Esophagus squamous epithelium (tissue), 5 donors: ENCODE data around the gene SULT1C2. TPM values are rescaled to one million over a fixed set of nuclear protein-coding genes. Genes with fewer than 3 reads are reported as not detected.

ENCODE experiments used
- DNase-seq: peaks from one replicate; lab custom pipeline; 2025; lab: John Stamatoyannopoulos, UW
- H3K27ac ChIP-seq, 4 donors: fragments of 200-600 bp; sonication (generic); one replicate each; pipeline ENCODE4 v1.5.1; 2016 to 2019; ENCODE audit warnings: mild to moderate bottlenecking in 1 of 4
- H3K27me3 ChIP-seq, 4 donors: fragments of 200-600 bp; sonication (generic); 1 replicate in 3 of 4; 2 replicates in 1 of 4; pipeline versions ENCODE4 v1.5.1 to v1.6.0; 2017 to 2021; ENCODE audit warnings: antibody characterized with exemption in 1 of 4
- H3K36me3 ChIP-seq, 3 donors: fragments of 200-600 bp; sonication (generic); one replicate each; pipeline ENCODE4 v1.5.1; 2016 to 2019
- H3K4me1 ChIP-seq, 3 donors: fragments of 200-600 bp; sonication (generic); one replicate each; pipeline ENCODE4 v1.5.1; 2017 to 2019
- H3K4me3 ChIP-seq, 4 donors: fragments of 200-600 bp; sonication (generic); 1 replicate in 3 of 4; 2 replicates in 1 of 4; pipeline ENCODE4 v1.5.1; 2016 to 2019; ENCODE audit warnings: mild to moderate bottlenecking in 2 of 4, moderate library complexity in 1 of 4
- H3K9me3 ChIP-seq, 3 donors: fragments of 200-600 bp; sonication (generic); one replicate each; pipeline ENCODE4 v1.5.1; 2016 to 2019
- CTCF ChIP-seq, 6 experiments: fragments of 450-650 bp in 4 of 6; fragments of 200-600 bp in 2 of 6; sonication (generic) in 2 of 6; IDR thresholded peaks; one replicate each; pipeline ENCODE4 v1.5.1; 2016 to 2019; ENCODE audit warnings: antibody characterized with exemption in 6 of 6, mild to moderate bottlenecking in 4 of 6, moderate library complexity in 4 of 6
- POLR2A ChIP-seq, 4 donors: fragments of 450-650 bp; IDR thresholded peaks; one replicate each; pipeline ENCODE4 v1.6.1; 2017; ENCODE audit warnings: antibody characterized with exemption in 4 of 4, mild to moderate bottlenecking in 4 of 4, moderate library complexity in 3 of 4
- WGBS, 2 donors: methylation state at CpG; one replicate each; pipeline ENCODE4 v1.1.5; 2018; 5-methylcytosine and 5-hydroxymethylcytosine counted together
- intact Hi-C: fragments of 100-400 bp; cut with DNase I; formaldehyde crosslinking; loops from one replicate; pipeline ENCODE4 v1.15.0; 2022
- total RNA-seq, 4 donors: library from RNA; depleted of rRNA; stranded (reverse); fragments of >200 nt; gene quantifications; one replicate each; pipeline ENCODE4 v1.1.0, GENCODE V29; 2016
- donor health status: DM: yes; HTN: yes; CAD: no.

The SULT1C2 gene
- total RNA-seq, 4 donors from 2014 or later: 0.57 TPM; not detected in 3

- no peaks in the 10 kb centered on the region for H3K27me3 ChIP-seq
- H3K27ac ChIP-seq: no peak overlapping the region
- H3K4me1 ChIP-seq: no peaks in the 10 kb centered on the region
- intact Hi-C loops: no loop called here
- TF ChIP-seq CTCF (IDR thresholded peaks at IDR 0.05) (no peak), POLR2A (IDR thresholded peaks at IDR 0.05) (no peak)
- no peaks in the 10 kb centered on the region for H3K36me3 ChIP-seq
- H3K9me3 ChIP-seq: no peaks in the 10 kb centered on the region
- 43 to 57% methylated on average over 3 of the region's 3 CpGs for WGBS, 2 donors
- DNase-seq: no peak
- no peak overlapping the region for H3K4me3 ChIP-seq
These were observed 59.1 kb downstream of the SULT1C2 start for GRCh38 chr2:108347786-108348185.

GRCh38 chr2:108348816-108349570, 60.3 kb downstream of the SULT1C2 start:
- Histone ChIP-seq H3K4me3 (no peak overlapping the region), H3K27me3 (no peaks in the 10 kb centered on the region), H3K36me3 (no peaks in the 10 kb centered on the region), H3K9me3 (no peaks in the 10 kb centered on the region), H3K27ac (no peak overlapping the region), H3K4me1 (no peaks in the 10 kb centered on the region)
- no peak for DNase-seq
- WGBS, 2 donors: 74 to 78% methylated on average over 4 to 5 of the region's 5 CpGs
- intact Hi-C loops: no loop called here
- TF ChIP-seq POLR2A (IDR thresholded peaks at IDR 0.05) (no peak), CTCF (IDR thresholded peaks at IDR 0.05) (no peak)

GRCh38 chr2:108349571-108349928, 60.9 kb downstream of the SULT1C2 start:
- Histone ChIP-seq H3K9me3 (no peaks in the 10 kb centered on the region), H3K4me3 (no peak overlapping the region), H3K27me3 (no peaks in the 10 kb centered on the region), H3K27ac (no peak overlapping the region), H3K36me3 (no peaks in the 10 kb centered on the region), H3K4me1 (no peaks in the 10 kb centered on the region)
- TF ChIP-seq POLR2A (IDR thresholded peaks at IDR 0.05): no peak
- TF ChIP-seq CTCF (IDR thresholded peaks at IDR 0.05): no peak
- no peak for DNase-seq
- 69 to 73% methylated on average over 2 of the region's 2 CpGs for WGBS, 2 donors
- intact Hi-C loops: no loop called here

- Histone ChIP-seq H3K27ac (no peak overlapping the region), H3K4me1 (no peaks in the 10 kb centered on the region), H3K27me3 (no peaks in the 10 kb centered on the region), H3K4me3 (no peak overlapping the region), H3K9me3 (no peaks in the 10 kb centered on the region), H3K36me3 (no peaks in the 10 kb centered on the region)
- TF ChIP-seq CTCF (IDR thresholded peaks at IDR 0.05) (no peak), POLR2A (IDR thresholded peaks at IDR 0.05) (no peak)
- intact Hi-C loops: no loop called here
- no peak for DNase-seq
These were observed 63.2 kb downstream of the SULT1C2 start for GRCh38 chr2:108351889-108352288.

GRCh38 chr2:108354136-108354535, 65.4 kb downstream of the SULT1C2 start:
- TF ChIP-seq CTCF (IDR thresholded peaks at IDR 0.05) (no peak), POLR2A (IDR thresholded peaks at IDR 0.05) (no peak)
- no peaks in the 10 kb centered on the region for H3K36me3 ChIP-seq
- H3K4me1 ChIP-seq: no peaks in the 10 kb centered on the region
- DNase-seq: no peak
- intact Hi-C loops: no loop called here
- WGBS, 2 donors: 55 to 57% methylated on average over 5 of the region's 5 CpGs
- no peaks in the 10 kb centered on the region for H3K27me3 ChIP-seq
- H3K9me3 ChIP-seq: no peaks in the 10 kb centered on the region
- no peak overlapping the region for H3K4me3 ChIP-seq
- no peak overlapping the region for H3K27ac ChIP-seq
